ENCODE data around the gene PRPSAP1.

Gene PRPSAP1

GRCh38 chr17:76297436-76297835 lies 56.3 kb downstream of the PRPSAP1 start:
- H3K27me3 Mint-ChIP-seq (ENCODE audit: low read depth) = no peaks in the 10 kb centered on the region
- H3K4me3 Mint-ChIP-seq = no peak overlapping the region
- H3K4me1 Mint-ChIP-seq (ENCODE audit: low read depth) = no peaks in the 10 kb centered on the region

GRCh38 chr17:76296889-76297288 lies 56.8 kb downstream of the PRPSAP1 start:
- no peaks in the 10 kb centered on the region for H3K27me3 Mint-ChIP-seq (ENCODE audit: low read depth)
- H3K4me3 Mint-ChIP-seq = no peak overlapping the region
- H3K27ac Mint-ChIP-seq = no peak overlapping the region
- no peaks in the 10 kb centered on the region for H3K4me1 Mint-ChIP-seq (ENCODE audit: low read depth)
- peaks cover 2% of the 10 kb centered on the region for H3K36me3 Mint-ChIP-seq (ENCODE audit: low read depth)
- no peaks in the 10 kb centered on the region for H3K9me3 Mint-ChIP-seq

More at GRCh38 chr17:76297436-76297835, 56.3 kb downstream of the PRPSAP1 start:
- H3K36me3 Mint-ChIP-seq (ENCODE audit: low read depth) = peaks cover 2% of the 10 kb centered on the region
- H3K9me3 Mint-ChIP-seq = no peaks in the 10 kb centered on the region
- H3K27ac Mint-ChIP-seq = no peak overlapping the region

GRCh38 chr17:76296186-76296585 lies 57.5 kb downstream of the PRPSAP1 start:
- Mint-ChIP-seq H3K27me3 (ENCODE audit: low read depth) (no peaks in the 10 kb centered on the region), H3K9me3 (no peaks in the 10 kb centered on the region), H3K36me3 (ENCODE audit: low read depth) (peaks cover 2% of the 10 kb centered on the region), H3K4me1 (ENCODE audit: low read depth) (no peaks in the 10 kb centered on the region), H3K4me3 (no peak overlapping the region), H3K27ac (no peak overlapping the region)

- Mint-ChIP-seq H3K4me1 (ENCODE audit: low read depth) (no peaks in the 10 kb centered on the region), H3K27ac (no peak overlapping the region), H3K27me3 (ENCODE audit: low read depth) (no peaks in the 10 kb centered on the region), H3K36me3 (ENCODE audit: low read depth) (peaks cover 2% of the 10 kb centered on the region), H3K4me3 (no peak overlapping the region), H3K9me3 (no peaks in the 10 kb centered on the region)
Observed at GRCh38 chr17:76293106-76293505, 60.6 kb downstream of the PRPSAP1 start.

GRCh38 chr17:76292567-76292966 lies 61.1 kb downstream of the PRPSAP1 start:
- Mint-ChIP-seq H3K4me1 (ENCODE audit: low read depth) (no peaks in the 10 kb centered on the region), H3K27ac (no peak overlapping the region), H3K36me3 (ENCODE audit: low read depth) (peaks cover 2% of the 10 kb centered on the region)

GRCh38 chr17:76281573-76282371 lies 71.9 kb downstream of the PRPSAP1 start:
- Mint-ChIP-seq H3K27ac (no peak overlapping the region), H3K4me1 (ENCODE audit: low read depth) (peaks cover 6% of the 10 kb centered on the region), H3K9me3 (no peaks in the 10 kb centered on the region), H3K36me3 (ENCODE audit: low read depth) (no peaks in the 10 kb centered on the region), H3K27me3 (ENCODE audit: low read depth) (no peaks in the 10 kb centered on the region), H3K4me3 (no peak overlapping the region)

More at GRCh38 chr17:76292567-76292966, 61.1 kb downstream of the PRPSAP1 start:
- Mint-ChIP-seq H3K9me3 (no peaks in the 10 kb centered on the region), H3K4me3 (no peak overlapping the region), H3K27me3 (ENCODE audit: low read depth) (no peaks in the 10 kb centered on the region)

- H3K36me3 Mint-ChIP-seq (ENCODE audit: low read depth) = no peaks in the 10 kb centered on the region
- no peaks in the 10 kb centered on the region for H3K27me3 Mint-ChIP-seq (ENCODE audit: low read depth)
- H3K4me1 Mint-ChIP-seq (ENCODE audit: low read depth) = peaks cover 6% of the 10 kb centered on the region
- no peaks in the 10 kb centered on the region for H3K9me3 Mint-ChIP-seq
- H3K4me3 Mint-ChIP-seq = no peak overlapping the region
- no peak overlapping the region for H3K27ac Mint-ChIP-seq
Observed at GRCh38 chr17:76280650-76281049, 73.1 kb downstream of the PRPSAP1 start.

GRCh38 chr17:76279742-76280287 lies 73.9 kb downstream of the PRPSAP1 start:
- no peak overlapping the region for H3K4me3 Mint-ChIP-seq
- H3K4me1 Mint-ChIP-seq (ENCODE audit: low read depth) = peaks cover 8% of the 10 kb centered on the region
- H3K36me3 Mint-ChIP-seq (ENCODE audit: low read depth) = peaks cover 1% of the 10 kb centered on the region
- H3K27me3 Mint-ChIP-seq (ENCODE audit: low read depth) = no peaks in the 10 kb centered on the region
- no peaks in the 10 kb centered on the region for H3K9me3 Mint-ChIP-seq
- no peak overlapping the region for H3K27ac Mint-ChIP-seq

- H3K4me1 Mint-ChIP-seq (ENCODE audit: low read depth) = peaks cover 11% of the 10 kb centered on the region
- no peaks in the 10 kb centered on the region for H3K27me3 Mint-ChIP-seq (ENCODE audit: low read depth)
- no peak overlapping the region for H3K4me3 Mint-ChIP-seq
- peaks cover 2% of the 10 kb centered on the region for H3K36me3 Mint-ChIP-seq (ENCODE audit: low read depth)
- H3K27ac Mint-ChIP-seq = no peak overlapping the region
- H3K9me3 Mint-ChIP-seq = no peaks in the 10 kb centered on the region
Observed at GRCh38 chr17:76278952-76279741, 74.6 kb downstream of the PRPSAP1 start.

GRCh38 chr17:76278268-76278908 lies 75.3 kb downstream of the PRPSAP1 start:
- H3K4me1 Mint-ChIP-seq (ENCODE audit: low read depth) = peaks cover 11% of the 10 kb centered on the region
- H3K36me3 Mint-ChIP-seq (ENCODE audit: low read depth) = peaks cover 2% of the 10 kb centered on the region
- H3K27ac Mint-ChIP-seq = no peak overlapping the region
- no peak overlapping the region for H3K4me3 Mint-ChIP-seq
- no peaks in the 10 kb centered on the region for H3K9me3 Mint-ChIP-seq
- H3K27me3 Mint-ChIP-seq (ENCODE audit: low read depth) = no peaks in the 10 kb centered on the region

GRCh38 chr17:76277300-76278267 lies 76.1 kb downstream of the PRPSAP1 start:
- H3K4me1 Mint-ChIP-seq (ENCODE audit: low read depth) = peaks cover 11% of the 10 kb centered on the region
- peak overlapping the region; percentile 0 for H3K27ac Mint-ChIP-seq
- H3K9me3 Mint-ChIP-seq = no peaks in the 10 kb centered on the region
- no peaks in the 10 kb centered on the region for H3K27me3 Mint-ChIP-seq (ENCODE audit: low read depth)
- peaks cover 2% of the 10 kb centered on the region for H3K36me3 Mint-ChIP-seq (ENCODE audit: low read depth)
- H3K4me3 Mint-ChIP-seq = no peak overlapping the region

GRCh38 chr17:76276461-76277299 lies 77.0 kb downstream of the PRPSAP1 start:
- Mint-ChIP-seq H3K4me3 (no peak overlapping the region), H3K4me1 (ENCODE audit: low read depth) (peaks cover 13% of the 10 kb centered on the region), H3K9me3 (no peaks in the 10 kb centered on the region), H3K27ac (peak overlapping the region; percentile 41), H3K36me3 (ENCODE audit: low read depth) (peaks cover 2% of the 10 kb centered on the region), H3K27me3 (ENCODE audit: low read depth) (no peaks in the 10 kb centered on the region)

GRCh38 chr17:76276069-76276431 lies 77.7 kb downstream of the PRPSAP1 start:
- Mint-ChIP-seq H3K9me3 (no peaks in the 10 kb centered on the region), H3K4me3 (no peak overlapping the region), H3K27me3 (ENCODE audit: low read depth) (no peaks in the 10 kb centered on the region), H3K4me1 (ENCODE audit: low read depth) (peaks cover 13% of the 10 kb centered on the region), H3K36me3 (ENCODE audit: low read depth) (peaks cover 5% of the 10 kb centered on the region), H3K27ac (no peak overlapping the region)
